RWPE1 (cell line): ENCODE results near the gene RMRP.

ENCODE experiments used
- CTCF ChIA-PET: fragments of 350-600 bp; sonication (Branson Sonifier 250); formaldehyde crosslinking; extraction: SDS; loops from one replicate; lab custom pipeline; 2021; lab: Yijun Ruan, JAX
- POLR2A ChIA-PET: fragments of 400-600 bp; formaldehyde crosslinking; extraction: SDS; loops from one replicate; lab custom pipeline; 2020; ENCODE audit warnings: antibody characterized with exemption; ENCODE audit not compliant: low non-redundant PET; lab: Yijun Ruan, JAX
- DNase-seq: peaks from one replicate; pipeline ENCODE4 v3.0.0; 2012; ENCODE audit warnings: low spot score
- H3K27ac ChIP-seq: fragments of 450-650 bp; 2 replicates; pipeline ENCODE4 v1.5.1; 2017
- TF ChIP-seq, protein P1 (sequence below): fragments of 450-650 bp; conservative IDR thresholded peaks from 2 replicates; pipeline ENCODE4 v1.5.1; 2017; ENCODE audit warnings: low read depth, mild to moderate bottlenecking

The RMRP gene

DNA sequence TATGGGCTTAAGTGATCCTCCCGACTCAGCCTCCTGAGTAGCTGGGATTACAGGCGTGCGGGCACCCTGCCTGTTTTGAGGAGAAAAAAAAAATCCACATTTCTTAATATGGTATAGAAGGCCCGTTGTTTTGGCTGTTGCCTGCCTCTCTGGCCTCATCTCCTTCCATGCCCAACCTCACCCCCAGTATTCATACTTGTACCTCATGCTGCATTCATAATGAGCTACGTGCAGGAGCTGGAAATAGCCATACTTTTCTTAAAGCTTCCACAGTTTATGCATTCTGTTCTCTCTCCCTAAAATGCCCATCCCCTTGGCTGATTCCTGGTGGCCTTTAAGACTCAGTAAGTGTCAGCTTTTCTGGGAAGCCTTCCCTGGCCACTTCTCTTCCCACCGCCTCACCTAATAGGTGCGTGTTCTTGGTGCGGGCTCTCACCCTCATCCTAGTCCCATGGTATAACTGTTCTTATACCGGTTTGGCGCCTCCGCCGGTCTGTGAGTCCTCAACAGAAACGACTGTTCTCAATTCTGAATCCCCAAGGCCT lies 34.0 kb upstream of the RMRP start:
- CTCF ChIA-PET: interaction anchor here (0.5 to 0.6 kb wide), 3 partner anchors 45 to 68 kb away, joined by 4 to 5 read pairs (median 4); no protein-coding TSS in a partner anchor
- no peak for DNase-seq
- TF ChIP-seq, protein P1, sequence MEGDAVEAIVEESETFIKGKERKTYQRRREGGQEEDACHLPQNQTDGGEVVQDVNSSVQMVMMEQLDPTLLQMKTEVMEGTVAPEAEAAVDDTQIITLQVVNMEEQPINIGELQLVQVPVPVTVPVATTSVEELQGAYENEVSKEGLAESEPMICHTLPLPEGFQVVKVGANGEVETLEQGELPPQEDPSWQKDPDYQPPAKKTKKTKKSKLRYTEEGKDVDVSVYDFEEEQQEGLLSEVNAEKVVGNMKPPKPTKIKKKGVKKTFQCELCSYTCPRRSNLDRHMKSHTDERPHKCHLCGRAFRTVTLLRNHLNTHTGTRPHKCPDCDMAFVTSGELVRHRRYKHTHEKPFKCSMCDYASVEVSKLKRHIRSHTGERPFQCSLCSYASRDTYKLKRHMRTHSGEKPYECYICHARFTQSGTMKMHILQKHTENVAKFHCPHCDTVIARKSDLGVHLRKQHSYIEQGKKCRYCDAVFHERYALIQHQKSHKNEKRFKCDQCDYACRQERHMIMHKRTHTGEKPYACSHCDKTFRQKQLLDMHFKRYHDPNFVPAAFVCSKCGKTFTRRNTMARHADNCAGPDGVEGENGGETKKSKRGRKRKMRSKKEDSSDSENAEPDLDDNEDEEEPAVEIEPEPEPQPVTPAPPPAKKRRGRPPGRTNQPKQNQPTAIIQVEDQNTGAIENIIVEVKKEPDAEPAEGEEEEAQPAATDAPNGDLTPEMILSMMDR: no peak
- POLR2A ChIA-PET: no interaction called here
- peak overlapping the region; percentile 93 for H3K27ac ChIP-seq

DNA sequence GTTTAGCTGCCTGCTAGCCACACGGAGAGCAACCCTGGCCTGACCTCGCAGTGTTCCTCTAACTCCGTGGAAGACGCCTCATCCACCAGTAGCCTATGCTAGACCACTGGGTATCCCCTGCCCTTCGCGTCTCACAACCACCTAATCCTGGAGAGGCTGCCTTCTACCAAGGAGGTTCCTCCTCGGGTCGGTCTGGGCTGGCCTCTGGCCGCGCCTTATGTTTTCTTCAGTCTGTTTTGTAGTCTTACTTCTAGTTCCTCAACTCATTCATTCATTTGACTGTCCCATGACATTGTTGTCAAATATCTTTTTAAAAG lies 33.5 kb upstream of the RMRP start:
- TF ChIP-seq, protein P1: no peak
- DNase-seq: no peak
- peak overlapping the region; percentile 93 for H3K27ac ChIP-seq
- ChIA-PET POLR2A (no interaction called here), CTCF (interaction anchor here (0.5 to 2.0 kb wide), 5 partner anchors 32 to 68 kb away, joined by 4 to 8 read pairs (median 4); partner anchors contain the start of genes CCDC107 and RMRP)

DNA sequence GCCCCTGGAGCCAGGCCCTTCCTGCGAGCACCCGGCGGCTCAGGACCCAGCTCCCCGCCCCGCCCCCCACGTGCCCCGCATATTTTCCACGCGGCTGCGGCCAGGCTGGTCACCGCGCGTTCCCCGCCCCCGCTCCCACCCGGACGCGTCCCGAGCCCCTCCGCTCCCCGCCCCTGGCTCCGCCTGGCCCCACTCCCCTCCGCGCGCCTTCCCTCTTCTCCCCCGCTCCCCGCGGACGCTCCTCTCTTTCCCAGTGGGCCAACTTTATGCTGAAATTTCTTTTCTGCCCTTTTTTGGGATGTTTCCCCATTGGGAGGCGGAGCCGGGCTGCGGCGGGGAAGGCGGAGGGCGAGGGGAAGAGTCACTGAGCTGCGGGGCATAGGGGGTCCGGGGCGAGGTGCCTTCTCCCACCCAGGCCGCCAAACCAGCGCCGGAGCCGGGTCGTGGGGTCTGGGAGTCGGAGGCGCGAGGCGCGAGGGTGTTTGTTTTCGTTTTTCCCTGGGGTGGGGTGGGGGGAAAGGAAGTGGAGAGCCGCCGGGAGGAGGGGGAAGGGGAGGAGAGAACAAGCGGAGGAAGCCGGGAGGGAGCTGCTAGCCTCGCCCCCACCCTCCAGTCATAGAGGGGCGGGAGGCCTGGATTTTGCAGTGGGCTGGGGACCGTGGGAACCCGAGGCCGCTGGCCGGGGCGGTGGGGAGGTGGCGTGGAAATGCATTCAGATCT lies 33.0 kb upstream of the RMRP start:
- H3K27ac ChIP-seq: peak overlapping the region; percentile 93
- DNase-seq: peak; percentile 63
- ChIA-PET CTCF (interaction anchor here (0.6 to 2.0 kb wide), 4 partner anchors 32 to 45 kb away, joined by 3 to 8 read pairs (median 4); partner anchors contain the start of genes CCDC107 and RMRP), POLR2A (interaction anchor here (0.5 to 1.0 kb wide), 2 partner anchors 30 to 844 kb away, joined by 3 to 4 read pairs; no protein-coding TSS in a partner anchor)
- TF ChIP-seq, protein P1: no peak

DNA sequence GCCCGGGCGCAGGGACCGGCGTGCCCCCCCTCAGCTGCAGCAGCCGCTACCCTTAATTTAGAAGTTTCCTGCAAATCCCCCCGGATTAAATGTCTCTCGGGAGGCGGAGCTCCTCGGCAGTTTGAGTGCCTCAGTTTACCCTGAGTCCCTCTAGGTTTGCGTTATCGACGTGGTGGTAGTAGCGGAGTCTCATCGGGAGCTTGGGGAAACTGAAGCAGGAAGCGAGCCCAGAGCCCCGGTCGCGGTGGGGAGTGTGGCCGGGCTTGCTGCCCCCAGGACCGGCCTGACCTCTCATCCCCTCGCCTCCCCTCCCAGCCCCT lies 32.4 kb upstream of the RMRP start:
- H3K27ac ChIP-seq: peak overlapping the region; percentile 93
- TF ChIP-seq, protein P1: no peak
- no peak for DNase-seq
- POLR2A ChIA-PET: interaction anchor here (0.5 to 1.0 kb wide), 2 partner anchors 29 to 844 kb away, joined by 3 to 4 read pairs; no protein-coding TSS in a partner anchor
- CTCF ChIA-PET: interaction anchor here (0.6 to 2.0 kb wide), 3 partner anchors 31 to 44 kb away, joined by 3 to 8 read pairs (median 4); partner anchors contain the start of genes CCDC107 and RMRP

DNA sequence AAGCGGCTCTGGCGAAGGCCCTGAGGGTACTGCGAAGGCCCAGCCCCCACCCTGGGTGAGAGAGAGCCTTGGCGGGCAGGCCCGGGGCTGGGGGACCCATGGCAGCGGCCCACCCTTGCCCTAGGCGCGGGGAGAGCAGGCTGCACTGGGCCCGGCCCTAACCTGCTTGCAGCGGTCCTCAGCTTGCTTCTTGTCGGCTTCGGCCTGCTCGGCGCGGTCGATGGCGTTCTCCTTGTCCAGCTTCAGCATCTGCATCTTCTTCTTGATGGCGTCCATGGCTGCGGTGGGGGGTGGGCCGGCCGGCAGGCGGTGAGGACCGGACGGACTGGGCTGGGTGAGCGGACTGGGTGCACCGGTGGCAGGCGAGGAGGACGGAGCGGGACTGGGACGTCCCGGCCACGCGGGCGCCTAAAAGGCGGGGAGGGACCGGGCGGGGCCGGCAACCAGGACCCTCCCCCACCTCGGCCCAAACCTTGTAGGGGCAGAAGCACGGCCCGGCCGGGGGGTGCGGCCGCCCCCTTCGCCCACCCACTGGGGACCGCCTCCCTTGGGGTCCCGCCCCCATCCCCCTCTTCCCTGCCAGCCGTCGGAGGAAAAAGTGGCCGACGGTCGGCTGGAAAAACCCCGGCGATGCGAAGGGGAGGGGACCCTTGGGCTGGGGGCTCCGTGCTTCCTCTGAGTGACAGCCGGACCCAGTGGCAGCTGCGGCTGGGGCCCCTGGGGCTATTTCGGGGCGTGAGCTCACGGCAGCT lies 31.9 kb upstream of the RMRP start, which contains the start of gene TPM2:
Gene TPM2, minus strand, starts transcription at position 384 of the 752 bp plus-strand sequence. Its CDS starts 108 bp downstream, at position 276.
- CTCF ChIA-PET: interaction anchor here (0.6 to 2.0 kb wide), 4 partner anchors 31 to 101 kb away, joined by 3 to 8 read pairs (median 4); partner anchors contain the start of genes CCDC107 and RMRP
- TF ChIP-seq, protein P1: no peak
- DNase-seq: peak; percentile 65
- POLR2A ChIA-PET: interaction anchor here (1.0 to 2.1 kb wide), 3 partner anchors 10 to 29 kb away, joined by 3 to 6 read pairs (median 3); partner anchors contain the start of gene ARHGEF39
- peak within 1 kb of the TSS; percentile 93 for H3K27ac ChIP-seq
